ENCODE measurements around the gene CAMK4.

- TF ChIP-seq POLR2A (IDR thresholded peaks at IDR 0.05) = no peak
- no peak for TF ChIP-seq CTCF (IDR thresholded peaks at IDR 0.05)
Measured at GRCh38 chr5:111412593-111412992, 188.4 kb downstream of the CAMK4 start.
